ENCODE results near the gene USP5. TPM values are rescaled to one million over a fixed set of nuclear protein-coding genes. Genes with fewer than 3 reads are reported as not detected.

The USP5 gene
- total RNA-seq, 6 donors from 2014 or later, result 22.6 to 77.0 (median 35.6) TPM

- peak in 1 of 2 donors; percentile 62 for DNase-seq
- H3K9me3 ChIP-seq, result no peaks in the 10 kb centered on the region
- peaks cover 33 to 43% (median 37%) of the 10 kb centered on the region in 4 donors for H3K4me1 ChIP-seq
- TF ChIP-seq POLR2AphosphoS5 (IDR thresholded peaks at IDR 0.05) (no peak), EP300 (IDR thresholded peaks at IDR 0.05) (no peak), CTCF (IDR thresholded peaks at IDR 0.05) (no peak), POLR2A (IDR thresholded peaks at IDR 0.05) (no peak)
- H3K36me3 ChIP-seq, result peaks cover 17 to 70% (median 46%) of the 10 kb centered on the region in 4 donors
- WGBS, 2 donors, result 79 to 85% methylated on average over 18 to 19 of the region's 19 CpGs
- ATAC-seq (ENCODE audit: low FRiP score in 2 of 2), result no peak
- peak overlapping the region in 3 of 4 donors; percentile 93 to 100 (median 99) for H3K4me3 ChIP-seq
- peak overlapping the region; percentile 93 to 97 (median 96) for H3K27ac ChIP-seq
- no peaks in the 10 kb centered on the region for H3K27me3 ChIP-seq
Observed at GRCh38 chr12:6866163-6866919, 14.4 kb downstream of the USP5 start.

GRCh38 chr12:6866920-6867412 lies 15.0 kb downstream of the USP5 start:
- TF ChIP-seq EP300 (IDR thresholded peaks at IDR 0.05), result no peak
- TF ChIP-seq CTCF (IDR thresholded peaks at IDR 0.05), result peak in 1 of 6 experiments; percentile 11
- Histone ChIP-seq H3K9me3 (no peaks in the 10 kb centered on the region), H3K36me3 (peaks cover 10 to 65% (median 40%) of the 10 kb centered on the region in 4 donors), H3K27me3 (no peaks in the 10 kb centered on the region), H3K4me3 (peak overlapping the region; percentile 53 to 100 (median 96)), H3K27ac (peak overlapping the region; percentile 93 to 97 (median 96)), H3K4me1 (peaks cover 39 to 49% (median 43%) of the 10 kb centered on the region in 4 donors)
- ATAC-seq (ENCODE audit: low FRiP score in 2 of 2) (peak; percentile 1 to 3), DNase-seq (peak; percentile 44 to 77)
- WGBS, 2 donors, result 0 to 3% methylated on average over 1 to 30 of the region's 33 CpGs

GRCh38 chr12:6867413-6868210 lies 15.7 kb downstream of the USP5 start, which contains the start of gene TPI1:
TPI1 (plus strand) TSS chr12:6867531; CDS start chr12:6867567, 36 bp downstream.
- peak in 2 of 6 experiments; percentile 13 to 22 for TF ChIP-seq CTCF (IDR thresholded peaks at IDR 0.05)
- peak; percentile 96 to 99 (median 97) for TF ChIP-seq POLR2A (IDR thresholded peaks at IDR 0.05)
- peak in 1 of 4 donors; percentile 32 for TF ChIP-seq EP300 (IDR thresholded peaks at IDR 0.05)
- TF ChIP-seq POLR2AphosphoS5 (IDR thresholded peaks at IDR 0.05), result peak; percentile 98 to 100
- H3K9me3 ChIP-seq, result no peaks in the 10 kb centered on the region
- peak; percentile 88 to 96 for DNase-seq
- 0 to 1% methylated on average over 41 to 52 of the region's 86 CpGs for WGBS, 2 donors
- peak within 1 kb of the TSS; percentile 70 to 100 (median 96) for H3K4me3 ChIP-seq
- H3K36me3 ChIP-seq, result peaks cover 8 to 59% (median 37%) of the 10 kb centered on the region in 4 donors
- peaks cover 42 to 56% (median 46%) of the 10 kb centered on the region in 4 donors for H3K4me1 ChIP-seq
- no peaks in the 10 kb centered on the region for H3K27me3 ChIP-seq
- H3K27ac ChIP-seq, result peak within 1 kb of the TSS; percentile 93 to 97 (median 96)
- peak; percentile 88 to 93 for ATAC-seq (ENCODE audit: low FRiP score in 2 of 2)

GRCh38 chr12:6868211-6869048 lies 16.5 kb downstream of the USP5 start:
- WGBS, 2 donors, result 12 to 13% methylated on average over 21 to 22 of the region's 22 CpGs
- H3K27ac ChIP-seq, result peak overlapping the region; percentile 93 to 97 (median 96)
- DNase-seq, result no peak
- peak overlapping the region; percentile 70 to 100 (median 96) for H3K4me3 ChIP-seq
- peaks cover 42 to 58% (median 46%) of the 10 kb centered on the region in 4 donors for H3K4me1 ChIP-seq
- peaks cover 4 to 50% (median 31%) of the 10 kb centered on the region in 4 donors for H3K36me3 ChIP-seq
- TF ChIP-seq POLR2A (IDR thresholded peaks at IDR 0.05) (no peak), EP300 (IDR thresholded peaks at IDR 0.05) (no peak), CTCF (IDR thresholded peaks at IDR 0.05) (no peak), POLR2AphosphoS5 (IDR thresholded peaks at IDR 0.05) (no peak)
- peak in 1 of 2 donors; percentile 0 for ATAC-seq (ENCODE audit: low FRiP score in 2 of 2)
- H3K9me3 ChIP-seq, result no peaks in the 10 kb centered on the region
- no peaks in the 10 kb centered on the region for H3K27me3 ChIP-seq

All from upper lobe of left lung (tissue), 6 donors.